ENCODE data around the gene CLCN5.

The CLCN5 gene

DNA sequence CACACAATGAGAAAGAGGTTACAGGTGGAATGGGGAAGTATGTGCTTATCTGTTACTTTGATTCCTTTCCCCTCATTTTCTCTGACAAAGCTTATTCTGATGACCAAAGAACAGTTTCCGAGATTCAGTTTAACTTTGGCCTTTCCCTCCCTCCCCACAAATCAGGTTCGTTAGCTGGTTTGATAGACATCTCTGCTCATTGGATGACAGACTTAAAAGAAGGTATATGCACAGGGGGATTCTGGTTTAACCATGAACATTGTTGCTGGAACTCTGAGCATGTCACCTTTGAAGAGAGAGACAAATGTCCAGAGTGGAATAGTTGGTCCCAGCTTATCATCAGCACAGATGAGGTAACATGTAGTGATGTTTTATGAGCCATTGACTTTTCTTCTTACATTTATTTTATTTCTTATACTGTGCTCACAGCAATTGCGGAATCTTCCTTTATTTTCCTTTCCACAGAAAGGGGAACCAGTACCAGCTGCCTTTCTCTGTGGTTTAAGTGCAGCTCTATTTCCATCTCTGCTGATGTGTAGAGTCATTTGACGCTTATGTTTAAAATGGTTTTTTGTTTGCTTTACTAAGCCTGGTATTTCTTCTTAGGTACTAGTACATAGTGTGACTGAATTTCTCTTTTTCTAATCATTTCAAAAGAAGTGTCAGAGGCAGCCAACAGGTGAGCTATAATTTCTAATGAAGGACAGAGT is 153.4 kb downstream of the CLCN5 start:
- no peak for DNase-seq (ENCODE audit: low read depth in 2 of 2, low spot score in 1 of 2)

DNA sequence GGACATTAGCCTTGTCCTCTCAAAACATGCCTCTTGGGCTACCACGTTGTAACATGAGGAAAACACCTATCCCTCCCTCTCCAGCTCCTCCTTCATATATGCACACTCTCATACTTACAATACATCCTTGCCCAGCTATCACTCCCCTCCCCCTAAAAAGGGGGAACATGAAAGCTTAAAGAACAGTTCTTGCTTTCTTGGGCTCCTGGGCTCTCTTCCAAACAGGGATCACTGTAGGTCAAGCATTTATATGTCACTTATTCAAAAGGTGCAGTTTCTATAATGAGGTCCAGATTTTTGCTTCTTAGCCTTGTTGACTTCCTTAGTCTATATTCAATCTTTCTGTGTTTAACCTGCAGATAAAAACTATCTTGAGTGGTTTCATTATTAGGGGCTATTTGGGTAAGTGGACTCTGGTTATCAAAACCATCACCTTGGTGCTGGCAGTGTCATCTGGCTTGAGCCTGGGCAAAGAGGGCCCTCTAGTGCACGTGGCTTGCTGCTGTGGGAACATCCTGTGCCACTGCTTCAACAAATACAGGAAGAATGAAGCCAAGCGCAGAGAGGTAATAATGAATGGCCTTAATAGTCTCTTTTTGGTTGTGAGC is 159.0 kb downstream of the CLCN5 start:
- no peak for DNase-seq (ENCODE audit: low read depth in 2 of 2, low spot score in 1 of 2)

DNA sequence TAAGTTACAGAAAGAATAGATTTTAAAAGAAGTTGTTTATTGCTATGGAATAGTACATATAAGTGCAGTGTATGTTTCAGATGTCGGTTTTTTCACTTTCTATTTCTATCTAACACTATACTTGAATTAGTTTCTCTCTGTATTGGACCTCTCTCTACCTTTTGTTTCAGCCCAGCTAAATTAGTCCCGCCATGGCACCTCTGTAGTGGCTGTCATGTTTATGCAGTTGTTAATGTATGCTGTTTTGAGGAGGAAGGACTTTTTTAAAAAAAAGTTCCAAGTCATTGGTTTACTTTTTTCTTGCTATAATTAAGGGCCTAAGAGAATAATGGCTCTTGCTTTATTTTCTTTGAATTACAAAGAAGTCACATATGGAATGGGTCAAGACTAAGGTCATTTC is 160.3 kb downstream of the CLCN5 start:
- DNase-seq (ENCODE audit: low read depth in 2 of 2, low spot score in 1 of 2), result no peak

DNA sequence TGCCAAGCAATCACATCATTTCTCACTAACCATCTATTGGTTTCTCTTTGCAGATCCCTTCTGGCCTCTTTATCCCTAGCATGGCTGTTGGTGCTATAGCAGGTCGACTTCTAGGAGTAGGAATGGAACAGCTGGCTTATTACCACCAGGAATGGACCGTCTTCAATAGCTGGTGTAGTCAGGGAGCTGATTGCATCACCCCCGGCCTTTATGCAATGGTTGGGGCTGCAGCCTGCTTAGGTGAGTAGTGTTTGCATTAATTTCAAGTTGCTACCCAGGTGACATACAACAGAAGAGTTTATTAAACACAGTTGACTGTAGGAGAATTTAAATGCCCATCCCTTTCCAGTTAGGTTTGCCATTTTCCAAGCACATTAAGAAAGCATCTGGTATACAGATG is 166.2 kb downstream of the CLCN5 start:
- no peak for DNase-seq (ENCODE audit: low read depth in 2 of 2, low spot score in 1 of 2)

DNA sequence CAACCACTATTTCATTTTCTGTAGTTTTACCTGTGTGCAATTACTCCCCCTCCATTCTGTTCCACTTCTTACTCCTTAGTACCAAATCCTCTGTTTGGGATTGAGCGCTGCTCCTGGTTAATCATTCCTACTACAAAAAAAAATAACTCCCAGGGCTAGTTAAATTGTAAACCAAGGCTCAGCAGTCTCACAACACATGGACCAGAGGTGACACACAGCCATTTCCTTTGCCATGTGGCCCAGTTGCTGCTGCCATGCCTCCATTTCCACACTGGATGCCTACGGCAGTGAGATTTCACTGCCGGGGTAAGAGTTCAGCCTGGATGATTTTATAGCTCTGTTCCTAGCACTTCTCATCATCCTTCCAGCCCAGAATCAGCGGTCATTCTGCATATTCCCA is 171.2 kb downstream of the CLCN5 start:
- DNase-seq (ENCODE audit: low read depth in 2 of 2, low spot score in 1 of 2), result no peak

DNA sequence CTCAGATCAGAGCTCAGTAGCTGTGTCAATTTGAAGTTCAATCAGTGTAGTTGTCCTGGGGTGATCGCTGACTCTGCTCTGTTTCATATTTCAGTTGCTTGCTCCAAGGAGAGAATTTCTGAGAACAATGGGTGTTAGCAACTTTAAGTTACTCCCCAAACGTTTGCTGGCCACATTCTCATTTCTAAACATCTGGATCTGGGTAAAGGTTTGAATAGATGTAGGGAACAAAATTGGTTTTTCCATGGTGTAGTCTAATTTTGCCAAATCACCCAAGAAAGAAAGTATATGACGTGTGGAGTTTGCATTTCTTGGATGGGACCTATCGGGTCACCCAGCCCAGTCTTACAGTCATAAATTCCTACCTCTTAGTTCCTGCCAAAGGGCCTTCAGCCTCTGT is 174.7 kb downstream of the CLCN5 start:
- no peak for DNase-seq (ENCODE audit: low read depth in 2 of 2, low spot score in 1 of 2)

DNA sequence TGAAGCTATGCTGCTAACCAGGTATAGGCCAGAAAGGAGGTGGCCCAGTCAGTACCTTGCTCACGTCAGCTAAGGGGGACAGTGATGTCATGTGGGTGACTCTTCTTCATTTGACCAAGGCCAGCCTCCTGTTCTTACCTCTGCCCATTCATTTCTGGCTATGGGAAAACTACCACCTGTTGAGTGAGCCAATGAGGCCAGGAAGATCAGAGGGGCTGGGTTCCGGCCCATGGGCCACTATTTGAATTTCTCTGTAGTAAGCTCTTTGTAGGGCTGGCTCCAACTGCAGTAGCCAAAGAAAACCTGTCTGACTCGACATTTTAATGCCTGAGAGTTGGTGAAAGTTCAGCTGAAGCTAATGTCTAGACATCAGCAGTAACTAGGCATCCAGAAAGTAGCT is 175.8 kb downstream of the CLCN5 start:
- no peak for DNase-seq (ENCODE audit: low read depth in 2 of 2, low spot score in 1 of 2)

DNA sequence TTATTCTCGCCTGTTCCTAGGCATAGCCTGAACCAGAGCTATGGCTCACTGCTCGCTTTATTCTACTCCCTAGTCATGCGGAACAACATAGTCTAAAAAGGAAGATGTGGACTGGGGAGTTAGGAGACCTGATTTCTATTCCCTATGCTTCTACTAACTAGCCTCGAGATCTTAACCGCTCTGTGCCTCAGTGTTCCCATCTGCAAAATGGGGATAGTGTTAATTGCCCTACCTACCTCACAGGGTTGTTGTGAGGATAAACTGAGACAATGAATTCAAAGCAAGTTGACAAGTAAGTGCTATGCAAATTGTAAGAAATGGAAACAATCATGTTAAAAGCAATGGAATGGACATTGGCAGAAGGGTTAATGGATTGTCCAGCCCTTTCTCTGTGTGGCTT is 176.4 kb downstream of the CLCN5 start:
- DNase-seq (ENCODE audit: low read depth in 2 of 2, low spot score in 1 of 2), result no peak

DNA sequence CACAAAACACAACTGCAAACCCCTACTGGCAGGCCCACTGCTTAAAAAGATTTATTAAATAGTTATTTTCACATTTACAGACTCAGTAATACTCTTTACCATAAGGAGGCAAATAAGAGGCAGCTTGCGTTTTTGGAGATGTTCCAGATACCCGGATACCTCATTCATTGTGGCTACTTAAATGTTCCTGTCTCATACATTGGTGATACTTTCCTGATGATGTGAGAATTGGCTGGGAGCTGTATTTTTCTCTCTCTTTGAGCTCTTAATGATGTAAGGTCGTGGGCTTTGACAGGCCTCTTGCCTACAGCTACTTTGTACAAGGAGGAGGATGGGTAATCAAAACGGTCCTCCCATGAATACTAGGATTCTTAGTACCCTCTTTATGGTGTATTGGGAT is 176.9 kb downstream of the CLCN5 start:
- no peak for DNase-seq (ENCODE audit: low read depth in 2 of 2, low spot score in 1 of 2)

DNA sequence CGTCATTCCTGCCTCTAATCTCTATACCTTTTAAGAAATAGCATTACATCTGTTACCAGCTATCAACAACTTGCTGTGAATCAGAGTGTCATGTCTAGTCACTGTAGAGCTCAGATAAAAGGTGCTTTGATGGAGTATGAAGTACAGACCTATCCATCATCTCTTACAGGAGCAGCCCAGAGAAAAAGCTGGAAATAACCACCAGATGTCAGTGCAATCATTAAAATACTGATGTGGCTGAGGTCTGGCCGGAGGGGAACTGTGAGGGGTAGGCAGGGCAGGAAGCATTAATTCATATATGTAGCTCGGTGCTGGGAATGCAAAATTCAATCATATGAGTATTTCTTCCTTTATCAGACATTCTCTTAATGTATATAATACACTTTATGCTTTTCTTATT is 177.8 kb downstream of the CLCN5 start:
- no peak for DNase-seq (ENCODE audit: low read depth in 2 of 2, low spot score in 1 of 2)

DNA sequence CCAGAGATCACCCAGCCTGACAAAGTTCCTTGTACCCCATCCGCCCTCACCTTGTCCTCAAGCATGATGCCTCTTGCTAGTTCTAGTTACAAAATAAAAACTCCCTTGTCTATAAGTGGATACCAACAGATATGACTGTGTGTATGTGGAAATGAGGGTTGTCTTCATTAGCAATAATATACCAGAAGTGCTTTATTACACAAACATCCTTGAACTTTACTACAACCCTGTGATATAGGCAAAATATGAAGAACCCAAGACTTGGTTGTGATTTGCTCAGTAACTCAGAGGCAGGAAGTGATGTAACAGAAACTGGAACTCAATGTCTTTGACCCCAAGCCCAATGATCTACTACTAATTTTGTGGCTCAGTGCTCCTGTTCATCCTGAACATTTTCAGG is 180.8 kb downstream of the CLCN5 start:
- DNase-seq (ENCODE audit: low read depth in 2 of 2, low spot score in 1 of 2), result no peak

DNA sequence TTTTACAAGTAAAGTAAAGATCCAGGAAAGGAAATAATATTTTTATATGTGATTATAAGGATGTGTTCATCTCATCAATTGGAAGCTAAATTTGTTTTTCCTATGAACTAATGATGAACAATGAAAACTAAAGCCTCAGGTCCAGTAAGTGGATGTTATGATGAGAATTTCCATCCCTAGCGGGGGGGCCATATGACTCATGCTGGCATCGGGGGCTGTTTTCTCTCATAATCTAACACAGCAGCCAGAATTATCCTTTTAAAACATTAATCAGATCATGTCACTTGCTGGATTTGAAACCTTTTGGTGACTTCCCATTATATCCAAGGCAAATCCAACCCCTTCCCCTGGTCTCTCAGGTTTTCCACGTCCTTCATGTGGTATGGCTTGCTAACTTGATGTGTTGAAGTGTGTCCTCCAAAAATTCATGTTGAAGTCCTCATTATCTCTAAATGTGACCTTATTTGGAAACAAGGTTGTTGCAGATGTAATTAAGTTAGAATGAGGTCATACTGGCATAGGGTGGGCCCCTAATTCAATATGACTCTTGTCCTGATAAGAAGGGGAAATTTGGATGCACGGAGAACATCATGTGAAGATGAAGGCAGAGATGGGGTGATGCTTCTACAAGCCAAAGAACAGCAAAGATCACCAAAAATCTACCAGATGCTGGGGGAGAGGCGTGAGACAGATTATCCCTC is 181.6 kb downstream of the CLCN5 start:
- no peak for DNase-seq (ENCODE audit: low read depth in 2 of 2, low spot score in 1 of 2)

DNA sequence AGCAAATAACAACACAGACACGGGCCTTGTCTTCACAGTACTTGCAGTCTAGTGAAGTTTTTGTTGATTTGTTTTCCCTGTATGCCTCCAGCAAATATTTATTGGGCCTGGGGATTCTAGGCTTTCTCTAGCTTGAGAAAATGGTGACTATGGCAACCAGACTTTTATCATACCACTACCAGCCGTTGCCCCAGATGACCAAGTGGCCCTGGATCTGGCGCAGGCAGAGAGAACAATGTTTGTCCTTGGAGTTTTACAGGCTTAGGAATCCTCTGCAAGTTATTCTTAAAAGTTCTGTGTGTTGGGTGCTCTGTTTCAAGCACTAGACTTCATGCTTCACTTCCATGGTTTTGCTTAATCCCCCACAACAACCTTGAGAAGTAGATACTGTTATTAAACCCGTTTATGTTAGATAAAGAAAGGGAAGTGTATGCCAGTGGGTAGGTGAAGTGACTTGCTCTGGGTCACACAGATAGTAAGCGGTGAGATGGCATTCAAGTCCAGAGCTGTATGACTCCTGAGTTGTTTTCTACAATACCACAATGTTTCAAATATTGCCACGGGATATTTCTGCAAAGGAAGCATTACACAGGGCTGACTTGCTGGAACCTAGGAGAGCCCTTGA is 183.8 kb downstream of the CLCN5 start:
- DNase-seq (ENCODE audit: low read depth in 2 of 2, low spot score in 1 of 2), result no peak

DNA sequence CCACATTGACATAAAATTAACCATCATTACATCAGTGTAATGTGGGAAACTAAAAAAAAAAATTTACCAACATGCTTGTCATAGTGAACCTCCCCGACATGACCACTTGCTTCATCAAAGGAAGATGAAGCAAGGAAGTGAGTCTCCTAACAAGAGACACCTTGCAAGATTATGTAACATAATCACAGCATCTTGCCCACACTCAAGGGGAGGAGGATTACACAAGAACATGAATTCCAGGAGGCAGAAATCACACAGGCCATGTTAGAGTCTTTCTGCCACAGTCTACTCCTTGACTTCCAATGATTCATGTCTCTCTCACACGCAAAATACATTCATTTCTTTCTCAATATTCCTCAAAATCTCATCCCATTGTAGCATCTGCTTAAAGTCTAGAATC is 185.1 kb downstream of the CLCN5 start:
- DNase-seq (ENCODE audit: low read depth in 2 of 2, low spot score in 1 of 2), result no peak

DNA sequence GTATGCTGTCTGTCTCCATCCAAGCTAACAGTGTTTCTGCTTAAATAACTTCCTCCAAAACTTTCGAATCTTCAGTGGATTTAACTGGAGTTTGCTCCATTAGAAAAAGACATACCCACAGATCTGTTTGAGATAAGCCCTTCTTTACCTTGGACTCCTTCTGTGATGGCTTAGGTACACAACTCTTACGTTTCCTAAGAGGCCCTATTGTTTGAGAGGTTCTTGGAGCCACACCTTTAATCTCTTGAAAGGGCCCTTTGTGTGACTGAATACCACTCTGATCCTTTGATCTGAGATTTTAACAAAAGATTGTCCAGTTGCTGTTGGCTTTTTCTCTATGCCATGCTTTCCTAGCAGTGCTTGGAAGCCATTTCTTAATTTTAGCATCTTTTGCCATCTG is 185.9 kb downstream of the CLCN5 start:
- no peak for DNase-seq (ENCODE audit: low read depth in 2 of 2, low spot score in 1 of 2)

DNA sequence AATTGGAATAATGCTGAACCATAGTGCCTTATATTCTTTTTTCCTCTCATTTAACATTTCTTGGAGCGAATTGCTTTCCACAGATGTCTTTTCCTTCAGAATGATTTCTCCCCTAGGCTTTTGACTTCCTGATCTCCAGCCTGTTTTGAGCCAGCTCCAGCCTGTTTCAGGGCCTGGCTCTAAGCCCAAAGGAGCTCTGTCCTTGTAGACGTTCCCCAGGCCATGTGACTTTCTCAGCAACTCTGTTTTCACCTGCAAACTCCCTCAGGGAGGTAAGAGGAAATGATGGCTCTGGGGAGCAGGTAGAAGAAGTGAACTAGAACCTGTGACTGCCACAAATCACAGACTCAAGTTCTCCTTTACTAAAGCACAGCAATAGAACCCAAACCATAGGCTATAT is 189.3 kb downstream of the CLCN5 start:
- no peak for DNase-seq (ENCODE audit: low read depth in 2 of 2, low spot score in 1 of 2)

DNA sequence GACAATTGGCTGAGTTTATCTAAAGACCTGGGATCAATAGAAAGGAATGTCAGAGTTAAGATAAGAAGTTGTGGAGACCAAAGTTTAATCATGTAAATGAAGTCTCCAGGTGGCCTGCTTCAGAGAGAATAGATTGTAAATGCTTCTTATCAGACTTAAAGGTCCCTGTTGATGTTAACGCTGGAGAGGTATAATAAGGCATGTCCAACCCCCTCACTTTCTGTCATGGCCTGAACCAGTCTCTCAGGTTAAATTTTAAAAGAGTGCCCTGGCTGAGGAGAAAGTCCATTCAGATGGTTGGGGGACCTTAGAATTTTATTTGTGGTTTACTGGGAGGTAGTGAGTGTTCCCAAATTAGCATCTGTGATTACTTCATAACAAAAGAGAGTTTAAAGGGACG is 191.7 kb downstream of the CLCN5 start:
- no peak for DNase-seq (ENCODE audit: low read depth in 2 of 2, low spot score in 1 of 2)

DNA sequence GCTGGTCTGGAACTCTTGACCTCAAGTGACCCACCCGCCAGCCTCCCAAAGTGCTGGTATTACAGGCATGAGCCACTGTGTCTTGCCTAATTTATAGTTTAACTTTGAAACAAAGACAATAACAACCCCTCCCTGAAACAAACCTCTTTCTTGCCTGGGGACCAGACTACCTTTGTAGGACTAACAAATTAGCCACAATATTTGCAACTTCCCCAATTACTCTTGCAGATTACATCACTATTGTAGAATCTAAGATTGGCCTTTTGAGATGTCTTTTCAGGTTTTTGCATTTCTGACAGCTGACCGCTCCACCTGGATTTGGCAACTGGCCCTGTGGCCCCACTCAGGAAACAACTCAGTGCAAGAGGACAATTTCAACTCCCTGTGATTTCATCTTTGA is 193.6 kb downstream of the CLCN5 start:
- no peak for DNase-seq (ENCODE audit: low read depth in 2 of 2, low spot score in 1 of 2)

DNA sequence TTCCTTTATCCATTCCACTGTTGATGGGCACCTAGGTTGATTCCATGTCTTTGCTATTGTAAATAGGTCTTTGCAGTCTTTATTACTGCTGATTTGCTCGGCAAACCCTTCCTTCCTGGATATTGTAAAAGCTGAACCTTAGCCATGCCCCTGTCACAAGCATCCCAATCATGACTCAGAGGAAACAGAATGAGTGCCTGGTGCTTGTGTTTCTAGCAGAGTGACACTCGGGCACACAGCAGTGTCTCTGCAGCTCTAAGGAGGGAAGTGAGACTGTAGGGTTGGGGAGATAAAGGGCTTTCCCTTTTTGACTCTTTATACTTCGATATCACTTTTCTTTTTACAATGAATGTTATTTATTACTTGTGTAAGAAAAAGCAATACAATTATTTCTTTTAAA is 195.1 kb downstream of the CLCN5 start:
- no peak for DNase-seq (ENCODE audit: low read depth in 2 of 2, low spot score in 1 of 2)

DNA sequence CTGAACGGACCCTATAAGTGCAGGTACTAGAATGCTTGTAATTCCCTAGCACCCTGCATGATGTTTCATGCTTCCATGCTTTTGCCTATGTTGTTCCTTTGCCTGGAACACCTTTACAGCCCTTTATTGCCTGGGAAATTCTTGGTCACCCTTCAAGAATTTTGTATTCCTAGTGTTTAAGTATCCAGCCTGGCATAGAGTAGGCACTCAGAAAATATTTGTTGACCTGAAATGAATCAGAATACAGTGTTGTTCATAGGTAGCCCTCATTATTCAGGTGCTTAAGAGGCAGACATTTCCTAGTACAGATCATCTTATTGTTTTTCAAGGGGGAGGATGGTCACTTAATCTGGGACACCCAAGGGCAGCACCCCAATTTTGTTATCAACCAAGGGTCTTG is 203.1 kb downstream of the CLCN5 start:
- no peak for DNase-seq (ENCODE audit: low read depth in 2 of 2, low spot score in 1 of 2)

DNA sequence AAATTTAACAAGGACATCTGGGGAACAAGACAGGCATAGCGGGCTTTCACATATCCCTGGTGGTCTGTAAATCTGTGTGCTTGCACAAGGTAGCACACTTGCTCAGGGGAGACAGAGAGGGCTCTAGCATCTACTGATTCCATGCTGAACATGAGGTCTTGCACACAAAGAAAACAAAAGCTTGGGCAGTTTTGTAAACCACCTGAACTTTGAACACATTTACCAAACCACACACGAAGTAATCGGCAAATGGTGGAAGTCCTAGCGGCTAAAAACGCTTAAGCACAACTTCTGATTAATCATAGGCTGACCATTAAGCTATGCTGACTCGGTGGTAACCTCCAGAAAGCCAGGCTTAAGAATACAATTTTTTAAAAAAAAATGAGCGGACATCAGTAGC is 225.6 kb downstream of the CLCN5 start:
- DNase-seq (ENCODE audit: low read depth in 2 of 2, low spot score in 1 of 2), result no peak
